ENCODE data around the gene CFAP61. TPM values are rescaled to one million over a fixed set of nuclear protein-coding genes. Genes with fewer than 3 reads are reported as not detected.

Gene CFAP61
- polyA plus RNA-seq, 1 experiment: not detected

- ChIA-PET CTCF (no interaction called here), POLR2A (no interaction called here)
- Histone ChIP-seq H3K36me3 (ENCODE audit: control insufficient read depth, insufficient read depth, low read length) (no peaks in the 10 kb centered on the region), H3K27me3 (ENCODE audit: control insufficient read depth, insufficient read depth, low read length) (peaks cover 2% of the 10 kb centered on the region; the same call in 1 of the 2 replicates), H3K4me3 (ENCODE audit: low read depth, low read length) (no peak overlapping the region)
- no peak for DNase-seq (ENCODE audit: low read depth)
- no peak for TF ChIP-seq CTCF (IDR thresholded peaks at IDR 0.05; ENCODE audit: insufficient read depth, low read depth, low read length)
These were observed 85.5 kb downstream of the CFAP61 start for GRCh38 chr20:20137851-20138250.

GRCh38 chr20:20138301-20139064 is 86.2 kb downstream of the CFAP61 start:
- DNase-seq (ENCODE audit: low read depth): no peak
- POLR2A ChIA-PET: no interaction called here
- CTCF ChIA-PET: no interaction called here
- Histone ChIP-seq H3K4me3 (ENCODE audit: low read depth, low read length) (no peak overlapping the region), H3K27me3 (ENCODE audit: control insufficient read depth, insufficient read depth, low read length) (peaks cover 2% of the 10 kb centered on the region; the same call in 1 of the 2 replicates), H3K36me3 (ENCODE audit: control insufficient read depth, insufficient read depth, low read length) (no peaks in the 10 kb centered on the region)
- no peak for TF ChIP-seq CTCF (IDR thresholded peaks at IDR 0.05; ENCODE audit: insufficient read depth, low read depth, low read length)

GRCh38 chr20:20139403-20139802 is 87.1 kb downstream of the CFAP61 start:
- POLR2A ChIA-PET: no interaction called here
- Histone ChIP-seq H3K36me3 (ENCODE audit: control insufficient read depth, insufficient read depth, low read length) (no peaks in the 10 kb centered on the region), H3K27me3 (ENCODE audit: control insufficient read depth, insufficient read depth, low read length) (peaks cover 2% of the 10 kb centered on the region; the same call in 1 of the 2 replicates), H3K4me3 (ENCODE audit: low read depth, low read length) (no peak overlapping the region)
- DNase-seq (ENCODE audit: low read depth): no peak
- TF ChIP-seq CTCF (IDR thresholded peaks at IDR 0.05; ENCODE audit: insufficient read depth, low read depth, low read length): no peak
- CTCF ChIA-PET: no interaction called here

- TF ChIP-seq CTCF (IDR thresholded peaks at IDR 0.05; ENCODE audit: insufficient read depth, low read depth, low read length): no peak
- H3K36me3 ChIP-seq (ENCODE audit: control insufficient read depth, insufficient read depth, low read length): no peaks in the 10 kb centered on the region
- CTCF ChIA-PET: no interaction called here
- no peak overlapping the region for H3K4me3 ChIP-seq (ENCODE audit: low read depth, low read length)
- POLR2A ChIA-PET: no interaction called here
- DNase-seq (ENCODE audit: low read depth): no peak
- H3K27me3 ChIP-seq (ENCODE audit: control insufficient read depth, insufficient read depth, low read length): peaks cover 2% of the 10 kb centered on the region; the same call in 1 of the 2 replicates
These were observed 90.8 kb downstream of the CFAP61 start for GRCh38 chr20:20143165-20143564.

GRCh38 chr20:20143646-20144045 is 91.3 kb downstream of the CFAP61 start:
- Histone ChIP-seq H3K27me3 (ENCODE audit: control insufficient read depth, insufficient read depth, low read length) (no peaks in the 10 kb centered on the region), H3K4me3 (ENCODE audit: low read depth, low read length) (no peak overlapping the region), H3K36me3 (ENCODE audit: control insufficient read depth, insufficient read depth, low read length) (no peaks in the 10 kb centered on the region)
- no peak for TF ChIP-seq CTCF (IDR thresholded peaks at IDR 0.05; ENCODE audit: insufficient read depth, low read depth, low read length)
- no peak for DNase-seq (ENCODE audit: low read depth)
- ChIA-PET POLR2A (no interaction called here), CTCF (no interaction called here)

Data from BJ (cell line).